HFFc6 (cell line): ENCODE data around the gene XIRP1. TPM values are rescaled to one million over a fixed set of nuclear protein-coding genes. Genes with fewer than 3 reads are reported as not detected.

Experiments
- DNase-seq: peaks from one replicate; pipeline ENCODE4 v3.0.0-alpha.2; 2018
- H3K27ac Mint-ChIP-seq: 2 replicates; pipeline ENCODE4 v1.8.0; 2020; ENCODE audit warnings: mild to moderate bottlenecking, mixed read lengths
- H3K27me3 Mint-ChIP-seq: 2 replicates; pipeline ENCODE4 v1.8.0; 2021; ENCODE audit warnings: mild to moderate bottlenecking, moderate library complexity, mixed read lengths; ENCODE audit not compliant: insufficient read depth
- H3K36me3 Mint-ChIP-seq: 2 replicates; pipeline ENCODE4 v1.8.0; 2021; ENCODE audit warnings: low read depth, mixed read lengths
- H3K4me1 Mint-ChIP-seq: 2 replicates; pipeline ENCODE4 v1.8.0; 2020; ENCODE audit warnings: low read depth, mixed read lengths
- H3K4me3 Mint-ChIP-seq: 2 replicates; pipeline ENCODE4 v1.8.0; 2020; ENCODE audit warnings: mild to moderate bottlenecking, moderate library complexity, mixed read lengths
- H3K9me3 Mint-ChIP-seq: 2 replicates; pipeline ENCODE4 v1.8.0; 2020; ENCODE audit warnings: mild to moderate bottlenecking, mixed read lengths
- CTCF ChIP-seq: fragments of 200-600 bp; sonication (generic); IDR thresholded peaks from 2 replicates; pipeline ENCODE4 v1.5.0; 2021; ENCODE audit warnings: antibody characterized with exemption, mild to moderate bottlenecking
- total RNA-seq, 6 experiments: library from RNA; stranded (reverse); fragmentation: NEBNext Ultra II Directional; extraction: Animal tissue kit (Norgen Biotek cat#: 25700); gene quantifications; 2 replicates in 1 of 6; 3 replicates in 5 of 6; pipeline ENCODE4 v1.2.3, GENCODE V29; 2021

The XIRP1 gene
- total RNA-seq, 6 experiments from 2014 or later = not detected

GRCh38 chr3:39137991-39138803 is 54.2 kb downstream of the XIRP1 start:
- H3K27me3 Mint-ChIP-seq = peaks cover 4% of the 10 kb centered on the region
- H3K27ac Mint-ChIP-seq = no peak overlapping the region; the same call in 1 of the 2 replicates
- no peaks in the 10 kb centered on the region for H3K9me3 Mint-ChIP-seq
- no peak for DNase-seq
- no peak overlapping the region for H3K4me3 Mint-ChIP-seq
- H3K4me1 Mint-ChIP-seq = peaks cover 41% of the 10 kb centered on the region
- TF ChIP-seq CTCF = no peak
- H3K36me3 Mint-ChIP-seq = peaks cover 13% of the 10 kb centered on the region

GRCh38 chr3:39137435-39137936 is 54.9 kb downstream of the XIRP1 start:
- Mint-ChIP-seq H3K9me3 (no peaks in the 10 kb centered on the region), H3K36me3 (peaks cover 13% of the 10 kb centered on the region), H3K4me1 (peaks cover 41% of the 10 kb centered on the region), H3K4me3 (no peak overlapping the region), H3K27me3 (peaks cover 1% of the 10 kb centered on the region), H3K27ac (no peak overlapping the region)
- TF ChIP-seq CTCF = no peak
- no peak for DNase-seq

- no peak for TF ChIP-seq CTCF
- Mint-ChIP-seq H3K9me3 (no peaks in the 10 kb centered on the region), H3K27me3 (peaks cover 1% of the 10 kb centered on the region), H3K4me1 (peaks cover 41% of the 10 kb centered on the region), H3K27ac (no peak overlapping the region), H3K36me3 (peaks cover 13% of the 10 kb centered on the region), H3K4me3 (no peak overlapping the region)
- DNase-seq = no peak
Measured at GRCh38 chr3:39136533-39137434, 55.6 kb downstream of the XIRP1 start.

- peaks cover 7% of the 10 kb centered on the region for H3K36me3 Mint-ChIP-seq
Measured at GRCh38 chr3:39135170-39135805, 57.1 kb downstream of the XIRP1 start.

More at GRCh38 chr3:39135170-39135805, 57.1 kb downstream of the XIRP1 start:
- DNase-seq = no peak
- Mint-ChIP-seq H3K4me1 (peaks cover 26% of the 10 kb centered on the region), H3K4me3 (no peak overlapping the region), H3K27me3 (no peaks in the 10 kb centered on the region; the same call in none of the 2 replicates), H3K9me3 (no peaks in the 10 kb centered on the region), H3K27ac (no peak overlapping the region)
- no peak for TF ChIP-seq CTCF
